CD8-positive, alpha-beta memory T cell (primary cell): ENCODE data around the gene PCBD1. TPM values are rescaled to one million over a fixed set of nuclear protein-coding genes. Genes with fewer than 3 reads are reported as not detected.

Source experiments
- CTCF ChIA-PET: fragments of 350-600 bp; sonication (Branson Sonifier 250); formaldehyde crosslinking; loops from one replicate; lab custom pipeline; 2021; ENCODE audit warnings: antibody characterized with exemption; lab: Charles Lee
- POLR2A ChIA-PET: fragments of 350-600 bp; sonication (Branson Sonifier 250); formaldehyde crosslinking; loops from one replicate; lab custom pipeline; 2021; ENCODE audit warnings: antibody characterized with exemption; lab: Charles Lee
- DNase-seq, 5 donors: peaks; one replicate each; pipeline versions ENCODE4 v3.0.0 to v3.0.0-alpha.2; 2020 to 2022; ENCODE audit warnings: mixed read lengths in 1 of 5
- H3K27ac ChIP-seq: one replicate; pipeline ENCODE4 v1.7.0; 2013; ENCODE audit warnings: low read depth, mild to moderate bottlenecking, low read length, moderate library complexity
- H3K27me3 ChIP-seq: 2 replicates; pipeline ENCODE4 v1.7.0; 2013; ENCODE audit warnings: low read length, mild to moderate bottlenecking; ENCODE audit not compliant: insufficient read depth, poor library complexity, severe bottlenecking
- H3K36me3 ChIP-seq: 2 replicates; pipeline ENCODE4 v1.7.0; 2013; ENCODE audit warnings: mild to moderate bottlenecking, low read length, moderate library complexity; ENCODE audit not compliant: insufficient read depth
- H3K4me1 ChIP-seq: 2 replicates; pipeline ENCODE4 v1.7.0; 2013; ENCODE audit warnings: mild to moderate bottlenecking, low read length, moderate library complexity; ENCODE audit not compliant: insufficient read depth
- H3K4me3 ChIP-seq: 2 replicates; pipeline ENCODE4 v1.7.0; 2013; ENCODE audit warnings: mild to moderate bottlenecking, low read length
- H3K9me3 ChIP-seq: 2 replicates; pipeline ENCODE4 v1.7.0; 2013; ENCODE audit warnings: mild to moderate bottlenecking, low read length
- H3K27ac Mint-ChIP-seq, 8 donors: one replicate each; pipeline ENCODE4 v1.8.0; 2020 to 2021; ENCODE audit warnings: mixed read lengths in 8 of 8, mild to moderate bottlenecking in 6 of 8, inconsistent platforms in 3 of 8, moderate library complexity in 3 of 8
- H3K27me3 Mint-ChIP-seq, 2 donors: one replicate each; pipeline ENCODE4 v1.8.0; 2020 to 2021; ENCODE audit warnings: mixed read lengths in 2 of 2, mild to moderate bottlenecking in 1 of 2, moderate library complexity in 1 of 2
- H3K36me3 Mint-ChIP-seq, 3 donors: one replicate each; pipeline ENCODE4 v1.8.0; 2020 to 2021; ENCODE audit warnings: mixed read lengths in 3 of 3, inconsistent platforms in 1 of 3, mild to moderate bottlenecking in 1 of 3
- H3K4me1 Mint-ChIP-seq, 3 donors: one replicate each; pipeline ENCODE4 v1.8.0; 2020 to 2021; ENCODE audit warnings: mixed read lengths in 3 of 3, inconsistent platforms in 1 of 3, mild to moderate bottlenecking in 1 of 3
- H3K4me3 Mint-ChIP-seq, 7 donors: one replicate each; pipeline ENCODE4 v1.8.0; 2020 to 2021; ENCODE audit warnings: mixed read lengths in 7 of 7, mild to moderate bottlenecking in 6 of 7, moderate library complexity in 4 of 7, inconsistent platforms in 2 of 7
- H3K9me3 Mint-ChIP-seq, 5 donors: one replicate each; pipeline ENCODE4 v1.8.0; 2020 to 2022; ENCODE audit warnings: mixed read lengths in 5 of 5, mild to moderate bottlenecking in 3 of 5, moderate library complexity in 2 of 5, inconsistent platforms in 1 of 5
- polyA plus RNA-seq: library from polyadenylated mRNA; unstranded; fragments of 300-500 nt; fragmentation: Illumina TruSeq; gene quantifications from one replicate; pipeline ENCODE4 v1.2.3, GENCODE V29; 2021
- total RNA-seq, 2 experiments: library from RNA; stranded (reverse); gene quantifications; one replicate each; pipeline ENCODE4 v1.2.3, GENCODE V29; 2021

The PCBD1 gene
- total and polyA plus RNA-seq, 3 experiments from 2014 or later, result 29.1 to 55.3 (median 53.9) TPM

- H3K27me3 ChIP-seq, result no peaks in the 10 kb centered on the region
- H3K36me3 ChIP-seq, result no peaks in the 10 kb centered on the region
- Mint-ChIP-seq H3K27ac (no peak overlapping the region), H3K9me3 (peaks cover 0 to 2% (median 0%) of the 10 kb centered on the region in 5 donors), H3K4me3 (no peak overlapping the region), H3K36me3 (no peaks in the 10 kb centered on the region), H3K27me3 (peaks cover 7% of the 10 kb centered on the region in 2 donors), H3K4me1 (no peaks in the 10 kb centered on the region)
- H3K4me1 ChIP-seq, result no peaks in the 10 kb centered on the region
- ChIA-PET POLR2A (no interaction called here), CTCF (no interaction called here)
- no peak for DNase-seq
- H3K9me3 ChIP-seq, result no peaks in the 10 kb centered on the region
- no peak overlapping the region for H3K27ac ChIP-seq
- H3K4me3 ChIP-seq, result no peak overlapping the region
These were observed 21.1 kb upstream of the PCBD1 start for GRCh38 chr10:70909326-70909935.

- Histone ChIP-seq H3K27ac (no peak overlapping the region), H3K27me3 (no peaks in the 10 kb centered on the region), H3K4me1 (no peaks in the 10 kb centered on the region), H3K36me3 (no peaks in the 10 kb centered on the region), H3K9me3 (no peaks in the 10 kb centered on the region), H3K4me3 (no peak overlapping the region)
- CTCF ChIA-PET, result no interaction called here
- H3K36me3 Mint-ChIP-seq, result no peaks in the 10 kb centered on the region
- peak overlapping the region in 1 of 8 donors; percentile 3 for H3K27ac Mint-ChIP-seq
- no peak for DNase-seq
- H3K27me3 Mint-ChIP-seq, result peaks cover 7% of the 10 kb centered on the region in 2 donors
- no peak overlapping the region for H3K4me3 Mint-ChIP-seq
- POLR2A ChIA-PET, result no interaction called here
- H3K9me3 Mint-ChIP-seq, result peaks cover 0 to 2% (median 0%) of the 10 kb centered on the region in 5 donors
- H3K4me1 Mint-ChIP-seq, result no peaks in the 10 kb centered on the region
These were observed 20.3 kb upstream of the PCBD1 start for GRCh38 chr10:70908406-70909296.

GRCh38 chr10:70907637-70908405, 19.5 kb upstream of the PCBD1 start:
- no peaks in the 10 kb centered on the region for H3K36me3 ChIP-seq
- H3K9me3 Mint-ChIP-seq, result peaks cover 0 to 2% (median 0%) of the 10 kb centered on the region in 5 donors
- no peak overlapping the region for H3K4me3 ChIP-seq
- no peaks in the 10 kb centered on the region for H3K27me3 ChIP-seq
- H3K4me1 ChIP-seq, result no peaks in the 10 kb centered on the region
- no peak overlapping the region for H3K27ac ChIP-seq
- ChIA-PET CTCF (no interaction called here), POLR2A (no interaction called here)
- H3K4me3 Mint-ChIP-seq, result no peak overlapping the region
- H3K9me3 ChIP-seq, result no peaks in the 10 kb centered on the region
- H3K27me3 Mint-ChIP-seq, result peaks cover 5 to 11% of the 10 kb centered on the region in 2 donors
- no peak overlapping the region for H3K27ac Mint-ChIP-seq
- DNase-seq, result no peak
- H3K36me3 Mint-ChIP-seq, result no peaks in the 10 kb centered on the region
- no peaks in the 10 kb centered on the region for H3K4me1 Mint-ChIP-seq

GRCh38 chr10:70906953-70907636, 18.7 kb upstream of the PCBD1 start:
- no peaks in the 10 kb centered on the region for H3K4me1 ChIP-seq
- no peaks in the 10 kb centered on the region for H3K36me3 ChIP-seq
- no peak for DNase-seq
- H3K4me3 ChIP-seq, result no peak overlapping the region
- no peaks in the 10 kb centered on the region for H3K27me3 ChIP-seq
- no peak overlapping the region for H3K27ac Mint-ChIP-seq
- peaks cover 0 to 1% (median 0%) of the 10 kb centered on the region in 5 donors for H3K9me3 Mint-ChIP-seq
- CTCF ChIA-PET, result interaction anchor here (1.1 kb wide), 1 partner anchor 19 kb away, joined by 4 read pairs; no protein-coding TSS in a partner anchor
- H3K27me3 Mint-ChIP-seq, result peaks cover 5 to 12% of the 10 kb centered on the region in 2 donors
- H3K9me3 ChIP-seq, result no peaks in the 10 kb centered on the region
- no peaks in the 10 kb centered on the region for H3K4me1 Mint-ChIP-seq
- H3K4me3 Mint-ChIP-seq, result no peak overlapping the region
- H3K27ac ChIP-seq, result no peak overlapping the region
- no peaks in the 10 kb centered on the region for H3K36me3 Mint-ChIP-seq
- POLR2A ChIA-PET, result no interaction called here

- no peaks in the 10 kb centered on the region for H3K4me1 ChIP-seq
- Mint-ChIP-seq H3K4me3 (no peak overlapping the region), H3K36me3 (no peaks in the 10 kb centered on the region), H3K4me1 (no peaks in the 10 kb centered on the region), H3K27me3 (peaks cover 6 to 12% of the 10 kb centered on the region in 2 donors), H3K27ac (no peak overlapping the region), H3K9me3 (no peaks in the 10 kb centered on the region)
- H3K4me3 ChIP-seq, result no peak overlapping the region
- no peaks in the 10 kb centered on the region for H3K9me3 ChIP-seq
- no peak for DNase-seq
- no peaks in the 10 kb centered on the region for H3K36me3 ChIP-seq
- H3K27me3 ChIP-seq, result no peaks in the 10 kb centered on the region
- H3K27ac ChIP-seq, result no peak overlapping the region
- ChIA-PET CTCF (interaction anchor here (1.1 kb wide), 1 partner anchor 19 kb away, joined by 4 read pairs; no protein-coding TSS in a partner anchor), POLR2A (no interaction called here)
These were observed 17.8 kb upstream of the PCBD1 start for GRCh38 chr10:70906031-70906783.

- no peaks in the 10 kb centered on the region for H3K36me3 ChIP-seq
- ChIA-PET CTCF (interaction anchor here (1.2 kb wide), 1 partner anchor 18 kb away, joined by 4 read pairs; no protein-coding TSS in a partner anchor), POLR2A (no interaction called here)
These were observed 17.0 kb upstream of the PCBD1 start for GRCh38 chr10:70905071-70906021.

More at GRCh38 chr10:70905071-70906021, 17.0 kb upstream of the PCBD1 start:
- Histone ChIP-seq H3K4me1 (no peaks in the 10 kb centered on the region), H3K27ac (no peak overlapping the region), H3K4me3 (no peak overlapping the region), H3K9me3 (no peaks in the 10 kb centered on the region), H3K27me3 (no peaks in the 10 kb centered on the region)
- Mint-ChIP-seq H3K4me3 (no peak overlapping the region), H3K9me3 (no peaks in the 10 kb centered on the region), H3K27me3 (peaks cover 6 to 12% of the 10 kb centered on the region in 2 donors), H3K4me1 (no peaks in the 10 kb centered on the region), H3K27ac (no peak overlapping the region), H3K36me3 (no peaks in the 10 kb centered on the region)
- no peak for DNase-seq
